ENCODE measurements around the gene TGM6. TPM values are rescaled to one million over a fixed set of nuclear protein-coding genes. Genes with fewer than 3 reads are reported as not detected.

Gene TGM6
- total RNA-seq, 2 experiments from 2014 or later = not detected

GRCh38 chr20:2470423-2471193, 89.9 kb downstream of the TGM6 start, which contains the start of gene SNRPB:
Gene SNRPB, minus strand, starts transcription at chr20:2470789. Its CDS starts 99 bp downstream, at chr20:2470690.
- Histone ChIP-seq H3K27ac (ENCODE audit: low read depth in 1 of 2, low read length in 2 of 2) (peak within 1 kb of the TSS; percentile 91 to 96), H3K36me3 (ENCODE audit: insufficient read depth, low read length) (peaks cover 32% of the 10 kb centered on the region), H3K4me3 (ENCODE audit: low read length) (peak within 1 kb of the TSS; percentile 90), H3K27me3 (ENCODE audit: control insufficient read depth in 1 of 2, insufficient read depth in 2 of 2, low read length in 2 of 2) (no peaks in the 10 kb centered on the region), H3K9me3 (ENCODE audit: control insufficient read depth in 1 of 2, insufficient read depth in 1 of 2, low read length in 2 of 2) (no peaks in the 10 kb centered on the region), H3K4me1 (ENCODE audit: insufficient read depth, low read length) (peaks cover 23% of the 10 kb centered on the region)
- Mint-ChIP-seq H3K27me3 (no peaks in the 10 kb centered on the region), H3K36me3 (ENCODE audit: low read depth) (peaks cover 50% of the 10 kb centered on the region), H3K27ac (peak within 1 kb of the TSS; percentile 98), H3K4me1 (ENCODE audit: low read depth) (peaks cover 54% of the 10 kb centered on the region), H3K4me3 (peak within 1 kb of the TSS; percentile 98), H3K9me3 (peaks cover 2% of the 10 kb centered on the region)
- ChIA-PET CTCF (interaction anchor here (1.6 to 3.6 kb wide), 3 partner anchors 19 to 54 kb away, joined by 4 to 16 read pairs (median 13); no protein-coding TSS in a partner anchor), POLR2A (interaction anchor here (0.7 to 3.1 kb wide), 23 partner anchors 8 to 1624 kb away, joined by 3 to 45 read pairs (median 4); partner anchors contain the start of genes ADISSP, IDH3B, NOP56 and NSFL1C)
- intact Hi-C loops (cut with DNase I, micrococcal nuclease) = loop anchor here (1.0 to 5.0 kb wide), 5 partner anchors 39 to 1353 kb away; partner anchors contain the start of genes PSMF1 (in 2 of the 2), NOP56 (in 1 of the 2) and NSFL1C (in 1 of the 2)
- peak; percentile 93 for ATAC-seq (ENCODE audit: poor library complexity)
- DNase-seq = peak; percentile 94 to 99 (median 95)
- TF ChIP-seq CTCF (IDR thresholded peaks at IDR 0.05) = no peak

- ChIA-PET POLR2A (no interaction called here), CTCF (no interaction called here)
- H3K27ac Mint-ChIP-seq = no peak overlapping the region
- peaks cover 21% of the 10 kb centered on the region for H3K4me1 ChIP-seq (ENCODE audit: insufficient read depth, low read length)
- no peak for TF ChIP-seq CTCF (IDR thresholded peaks at IDR 0.05)
- peaks cover 5% of the 10 kb centered on the region for H3K36me3 ChIP-seq (ENCODE audit: insufficient read depth, low read length)
- H3K36me3 Mint-ChIP-seq (ENCODE audit: low read depth) = peaks cover 28% of the 10 kb centered on the region
- intact Hi-C loops (cut with DNase I, micrococcal nuclease) = loop anchor here (2.0 to 5.0 kb wide), 5 partner anchors 49 to 1356 kb away; partner anchors contain the start of genes PSMF1 (in 2 of the 2), NOP56 (in 1 of the 2) and NSFL1C (in 1 of the 2)
- no peaks in the 10 kb centered on the region for H3K27me3 ChIP-seq (ENCODE audit: control insufficient read depth in 1 of 2, insufficient read depth in 2 of 2, low read length in 2 of 2)
- H3K27me3 Mint-ChIP-seq = no peaks in the 10 kb centered on the region
- no peak overlapping the region for H3K4me3 Mint-ChIP-seq
- DNase-seq (no peak), ATAC-seq (ENCODE audit: poor library complexity) (no peak)
- no peak overlapping the region for H3K4me3 ChIP-seq (ENCODE audit: low read length)
- no peak overlapping the region for H3K27ac ChIP-seq (ENCODE audit: low read depth in 1 of 2, low read length in 2 of 2)
- H3K9me3 ChIP-seq (ENCODE audit: control insufficient read depth in 1 of 2, insufficient read depth in 1 of 2, low read length in 2 of 2) = peaks cover 0 to 4% of the 10 kb centered on the region in 2 experiments
- peaks cover 33% of the 10 kb centered on the region for H3K4me1 Mint-ChIP-seq (ENCODE audit: low read depth)
- H3K9me3 Mint-ChIP-seq = peaks cover 2% of the 10 kb centered on the region
Measured at GRCh38 chr20:2473516-2473915, 92.8 kb downstream of the TGM6 start.

- no peak overlapping the region for H3K4me3 ChIP-seq (ENCODE audit: low read length)
- ChIA-PET CTCF (interaction anchor here (1.7 kb wide), 1 partner anchor 46 kb away, joined by 6 read pairs; no protein-coding TSS in a partner anchor), POLR2A (no interaction called here)
- DNase-seq = no peak
- ATAC-seq (ENCODE audit: poor library complexity) = no peak
- Mint-ChIP-seq H3K36me3 (ENCODE audit: low read depth) (peaks cover 22% of the 10 kb centered on the region), H3K27ac (no peak overlapping the region), H3K9me3 (peaks cover under 1% of the 10 kb centered on the region), H3K4me1 (ENCODE audit: low read depth) (peaks cover 10% of the 10 kb centered on the region), H3K4me3 (no peak overlapping the region), H3K27me3 (no peaks in the 10 kb centered on the region)
- H3K36me3 ChIP-seq (ENCODE audit: insufficient read depth, low read length) = peaks cover 7% of the 10 kb centered on the region
- peaks cover 4 to 13% of the 10 kb centered on the region in 2 experiments for H3K9me3 ChIP-seq (ENCODE audit: control insufficient read depth in 1 of 2, insufficient read depth in 1 of 2, low read length in 2 of 2)
- intact Hi-C loops (cut with DNase I, micrococcal nuclease) = no loop called here
- peaks cover under 1% of the 10 kb centered on the region for H3K4me1 ChIP-seq (ENCODE audit: insufficient read depth, low read length)
- no peak overlapping the region for H3K27ac ChIP-seq (ENCODE audit: low read depth in 1 of 2, low read length in 2 of 2)
- no peak for TF ChIP-seq CTCF (IDR thresholded peaks at IDR 0.05)
- no peaks in the 10 kb centered on the region for H3K27me3 ChIP-seq (ENCODE audit: control insufficient read depth in 1 of 2, insufficient read depth in 2 of 2, low read length in 2 of 2)
Measured at GRCh38 chr20:2475850-2476741, 95.4 kb downstream of the TGM6 start.

All from CD4-positive, alpha-beta T cell (primary cell).